Measurements from ENCODE around the gene CEP250.

The CEP250 gene

GRCh38 chr20:35490736-35491181, 35.4 kb downstream of the CEP250 start:
- Histone ChIP-seq H3K9ac (ENCODE audit: low read depth, low read length, poor library complexity, severe bottlenecking) (peak overlapping the region; percentile 89), H3K79me2 (ENCODE audit: insufficient read depth, low read length) (peaks cover 47% of the 10 kb centered on the region), H4K20me1 (ENCODE audit: insufficient read depth, low read length, poor library complexity, severe bottlenecking) (no peaks in the 10 kb centered on the region), H3F3A (ENCODE audit: low read depth) (no peaks in the 10 kb centered on the region), H3K9me2 (replicated peaks; ENCODE audit: low read depth, low read length) (no peaks in the 10 kb centered on the region), H3K27me3 (ENCODE audit: insufficient read depth, low read length, poor library complexity, severe bottlenecking) (no peaks in the 10 kb centered on the region), H2AFZ (ENCODE audit: low read length) (peak overlapping the region; percentile 71), H3K4me2 (ENCODE audit: low read depth, low read length, poor library complexity, severe bottlenecking) (peak overlapping the region; percentile 87), H3K4me1 (ENCODE audit: insufficient read depth, low read length, poor library complexity, severe bottlenecking) (peaks cover 11% of the 10 kb centered on the region), H3K36me3 (ENCODE audit: insufficient read depth, low read length) (peaks cover 32% of the 10 kb centered on the region; the same call in 1 of the 2 replicates), H3K9me3 (ENCODE audit: insufficient read depth, low read depth, low read length) (no peaks in the 10 kb centered on the region), H3K4me3 (ENCODE audit: low read length, poor library complexity, severe bottlenecking) (peak overlapping the region; percentile 89)
- no peak for TF ChIP-seq CTCF (conservative IDR thresholded peaks at IDR 0.05; ENCODE audit: low read length)
- TF ChIP-seq EZH2phosphoT487 (IDR thresholded peaks at IDR 0.05; ENCODE audit: borderline replicate concordance), result no peak

- no peaks in the 10 kb centered on the region for H4K20me1 ChIP-seq (ENCODE audit: insufficient read depth, low read length, poor library complexity, severe bottlenecking)
- H3F3A ChIP-seq (ENCODE audit: low read depth), result no peaks in the 10 kb centered on the region
- H3K27me3 ChIP-seq (ENCODE audit: insufficient read depth, low read length, poor library complexity, severe bottlenecking), result no peaks in the 10 kb centered on the region
- H3K9me3 ChIP-seq (ENCODE audit: insufficient read depth, low read depth, low read length), result no peaks in the 10 kb centered on the region
- peak overlapping the region; percentile 89 for H3K9ac ChIP-seq (ENCODE audit: low read depth, low read length, poor library complexity, severe bottlenecking)
- H3K36me3 ChIP-seq (ENCODE audit: insufficient read depth, low read length), result peaks cover 42% of the 10 kb centered on the region; the same call in 1 of the 2 replicates
- H3K4me1 ChIP-seq (ENCODE audit: insufficient read depth, low read length, poor library complexity, severe bottlenecking), result peaks cover 11% of the 10 kb centered on the region
- no peaks in the 10 kb centered on the region for H3K9me2 ChIP-seq (replicated peaks; ENCODE audit: low read depth, low read length)
- peaks cover 47% of the 10 kb centered on the region for H3K79me2 ChIP-seq (ENCODE audit: insufficient read depth, low read length)
- peak overlapping the region; percentile 87 for H3K4me2 ChIP-seq (ENCODE audit: low read depth, low read length, poor library complexity, severe bottlenecking)
- peak overlapping the region; percentile 89 for H3K4me3 ChIP-seq (ENCODE audit: low read length, poor library complexity, severe bottlenecking)
- TF ChIP-seq EZH2phosphoT487 (IDR thresholded peaks at IDR 0.05; ENCODE audit: borderline replicate concordance), result no peak
- TF ChIP-seq CTCF (conservative IDR thresholded peaks at IDR 0.05; ENCODE audit: low read length), result no peak
- no peak overlapping the region for H2AFZ ChIP-seq (ENCODE audit: low read length)
These were observed 36.4 kb downstream of the CEP250 start for GRCh38 chr20:35491823-35492222.

GRCh38 chr20:35492352-35492751, 37.0 kb downstream of the CEP250 start:
- Histone ChIP-seq H3K27me3 (ENCODE audit: insufficient read depth, low read length, poor library complexity, severe bottlenecking) (no peaks in the 10 kb centered on the region), H3K4me1 (ENCODE audit: insufficient read depth, low read length, poor library complexity, severe bottlenecking) (peaks cover 11% of the 10 kb centered on the region), H3K9me3 (ENCODE audit: insufficient read depth, low read depth, low read length) (no peaks in the 10 kb centered on the region), H3K4me2 (ENCODE audit: low read depth, low read length, poor library complexity, severe bottlenecking) (peak overlapping the region; percentile 87), H3F3A (ENCODE audit: low read depth) (no peaks in the 10 kb centered on the region), H3K9me2 (replicated peaks; ENCODE audit: low read depth, low read length) (no peaks in the 10 kb centered on the region), H4K20me1 (ENCODE audit: insufficient read depth, low read length, poor library complexity, severe bottlenecking) (no peaks in the 10 kb centered on the region), H2AFZ (ENCODE audit: low read length) (no peak overlapping the region), H3K4me3 (ENCODE audit: low read length, poor library complexity, severe bottlenecking) (peak overlapping the region; percentile 89), H3K9ac (ENCODE audit: low read depth, low read length, poor library complexity, severe bottlenecking) (peak overlapping the region; percentile 89), H3K79me2 (ENCODE audit: insufficient read depth, low read length) (peaks cover 47% of the 10 kb centered on the region), H3K36me3 (ENCODE audit: insufficient read depth, low read length) (peaks cover 47% of the 10 kb centered on the region; the same call in 1 of the 2 replicates)
- TF ChIP-seq CTCF (conservative IDR thresholded peaks at IDR 0.05; ENCODE audit: low read length), result no peak
- TF ChIP-seq EZH2phosphoT487 (IDR thresholded peaks at IDR 0.05; ENCODE audit: borderline replicate concordance), result no peak

Data from Loucy (cell line).